Umbilical cord (tissue), 2 donors: Measurements from ENCODE around the gene VPS51. TPM values are rescaled to one million over a fixed set of nuclear protein-coding genes. Genes with fewer than 3 reads are reported as not detected.

Experiments used
- DNase-seq: peaks from one replicate; pipeline ENCODE4 v3.0.0-alpha.2; 2015; ENCODE audit warnings: low spot score
- total RNA-seq: library from RNA; depleted of rRNA; stranded (reverse); fragments of >200 nt; gene quantifications from one replicate; pipeline ENCODE4 v1.2.3, GENCODE V29; 2014; ENCODE audit warnings: low replicate concordance; ENCODE audit not compliant: insufficient read depth

Gene VPS51
- total RNA-seq, 1 donor from 2014 or later = 117 TPM

GRCh38 chr11:65071907-65072630 is 23.9 kb upstream of the VPS51 start:
- DNase-seq = no peak

- no peak for DNase-seq
Observed at GRCh38 chr11:65072631-65072966, 23.4 kb upstream of the VPS51 start.

- no peak for DNase-seq
Observed at GRCh38 chr11:65077451-65077850, 18.6 kb upstream of the VPS51 start.

GRCh38 chr11:65078151-65078550 is 17.9 kb upstream of the VPS51 start:
- DNase-seq = no peak

GRCh38 chr11:65078786-65079342 is 17.1 kb upstream of the VPS51 start:
- no peak for DNase-seq

- DNase-seq = no peak
Observed at GRCh38 chr11:65083134-65083833, 12.7 kb upstream of the VPS51 start.

GRCh38 chr11:65083834-65084597 is 12.0 kb upstream of the VPS51 start, which contains the start of the genes CDCA5 and ZFPL1:
Gene CDCA5, minus strand, starts transcription at chr11:65084040. Its CDS starts 62 bp downstream, at chr11:65083978.
Gene ZFPL1, plus strand, starts transcription at chr11:65084222. Its CDS starts 477 bp downstream, at chr11:65084699.
- DNase-seq = peak; percentile 95

GRCh38 chr11:65084598-65085375 is 11.2 kb upstream of the VPS51 start:
- no peak for DNase-seq

GRCh38 chr11:65085446-65085845 is 10.6 kb upstream of the VPS51 start:
- no peak for DNase-seq

GRCh38 chr11:65086809-65087208 is 9.2 kb upstream of the VPS51 start:
- DNase-seq = no peak

- DNase-seq = no peak
Observed at GRCh38 chr11:65087216-65087615, 8.8 kb upstream of the VPS51 start.

GRCh38 chr11:65087827-65088226 is 8.2 kb upstream of the VPS51 start:
- DNase-seq = no peak

GRCh38 chr11:65089621-65090020 is 6.4 kb upstream of the VPS51 start:
- no peak for DNase-seq

- no peak for DNase-seq
Observed at GRCh38 chr11:65090628-65091027, 5.4 kb upstream of the VPS51 start.

- DNase-seq = no peak
Observed at GRCh38 chr11:65095427-65095826, 587 bp upstream of the VPS51 start.

GRCh38 chr11:65096926-65097325 is 912 bp downstream of the VPS51 start:
- no peak for DNase-seq

- DNase-seq = no peak
Observed at GRCh38 chr11:65100674-65101350, 4.8 kb downstream of the VPS51 start.

GRCh38 chr11:65102142-65103095 is 6.4 kb downstream of the VPS51 start:
- DNase-seq = no peak

- DNase-seq = no peak
Observed at GRCh38 chr11:65103476-65103875, 7.5 kb downstream of the VPS51 start.

- no peak for DNase-seq
Observed at GRCh38 chr11:65104628-65105027, 8.6 kb downstream of the VPS51 start.
